Measurements from ENCODE around the gene LPP.

- TF ChIP-seq CTCF (IDR thresholded peaks at IDR 0.05 in 2 of 3, conservative IDR thresholded peaks at IDR 0.05 in 1 of 3; ENCODE audit: borderline replicate concordance in 1 of 3, insufficient read depth in 1 of 3, low read depth in 2 of 3, low read length in 2 of 3) = no peak
- no peak for TF ChIP-seq ZNF274 (IDR thresholded peaks at IDR 0.05; ENCODE audit: low read depth, low read length)
- no peak for TF ChIP-seq JUND (IDR thresholded peaks at IDR 0.05)
- no peak for TF ChIP-seq EZH2phosphoT487 (IDR thresholded peaks at IDR 0.05; ENCODE audit: borderline replicate concordance)
- TF ChIP-seq, protein P1, sequence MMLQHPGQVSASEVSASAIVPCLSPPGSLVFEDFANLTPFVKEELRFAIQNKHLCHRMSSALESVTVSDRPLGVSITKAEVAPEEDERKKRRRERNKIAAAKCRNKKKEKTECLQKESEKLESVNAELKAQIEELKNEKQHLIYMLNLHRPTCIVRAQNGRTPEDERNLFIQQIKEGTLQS (IDR thresholded peaks at IDR 0.05) = no peak
- TF ChIP-seq EZH2 (IDR thresholded peaks at IDR 0.05) = no peak
- TF ChIP-seq MAX (IDR thresholded peaks at IDR 0.05) = no peak
Measured at GRCh38 chr3:188861842-188862744, 708.1 kb downstream of the LPP start.
